Liver (tissue), 9 donors: ENCODE results near the gene FRMPD4. TPM values are rescaled to one million over a fixed set of nuclear protein-coding genes. Genes with fewer than 3 reads are reported as not detected.

Experiments used
- DNase-seq: peaks from one replicate; pipeline ENCODE4 v3.0.0-alpha.2; 2017; ENCODE audit warnings: low spot score
- H3K27ac ChIP-seq, 2 donors: one replicate each; pipeline ENCODE4 v1.7.0; 2013; ENCODE audit warnings: inconsistent platforms in 2 of 2, low read length in 2 of 2, control low read depth in 1 of 2, low read depth in 1 of 2, mild to moderate bottlenecking in 1 of 2
- H3K27me3 ChIP-seq, 4 donors: one replicate each; pipeline versions ENCODE4 v1.6.1 to v1.7.0; 2013; ENCODE audit warnings: low read length in 3 of 4, inconsistent platforms in 1 of 4, mild to moderate bottlenecking in 1 of 4, moderate library complexity in 1 of 4; ENCODE audit not compliant: control insufficient read depth in 4 of 4, insufficient read depth in 4 of 4
- H3K36me3 ChIP-seq, 4 donors: one replicate each; pipeline versions ENCODE4 v1.6.1 to v1.7.0; 2013; ENCODE audit warnings: low read length in 3 of 4, mild to moderate bottlenecking in 3 of 4, low read depth in 1 of 4, moderate library complexity in 1 of 4; ENCODE audit not compliant: control insufficient read depth in 4 of 4, insufficient read depth in 3 of 4
- H3K4me1 ChIP-seq, 4 donors: one replicate each; pipeline versions ENCODE4 v1.6.1 to v1.7.0; 2013; ENCODE audit warnings: low read length in 3 of 4, mild to moderate bottlenecking in 3 of 4, moderate library complexity in 1 of 4; ENCODE audit not compliant: control insufficient read depth in 4 of 4, insufficient read depth in 4 of 4
- H3K4me3 ChIP-seq, 3 donors: one replicate each; pipeline versions ENCODE4 v1.6.1 to v1.7.0; 2013; ENCODE audit warnings: low read length in 3 of 3, control low read depth in 1 of 3, low read depth in 1 of 3, mild to moderate bottlenecking in 1 of 3
- H3K9ac ChIP-seq, 2 donors: one replicate each; pipeline ENCODE4 v1.7.0; 2013; ENCODE audit warnings: low read length in 2 of 2, mild to moderate bottlenecking in 2 of 2, moderate library complexity in 2 of 2, control low read depth in 1 of 2, low read depth in 1 of 2
- H3K9me3 ChIP-seq, 4 donors: one replicate each; pipeline versions ENCODE4 v1.6.1 to v1.7.0; 2013; ENCODE audit warnings: low read length in 3 of 4; ENCODE audit not compliant: control insufficient read depth in 4 of 4
- ATF3 ChIP-seq: IDR thresholded peaks from 2 replicates; pipeline ENCODE4 v1.6.1; 2016; ENCODE audit warnings: antibody characterized with exemption
- CTCF ChIP-seq: fragments of 150-350 bp; IDR thresholded peaks from 2 replicates; pipeline ENCODE4 v1.5.1; 2017; ENCODE audit warnings: improper control_type of control experiment, low read depth, low read length; ENCODE audit not compliant: missing input control
- EGR1 ChIP-seq, 2 donors: IDR thresholded peaks; 2 replicates each; pipeline ENCODE4 v1.6.1; 2016 to 2018; ENCODE audit warnings: antibody characterized with exemption in 2 of 2, low read depth in 2 of 2
- FOXA1 ChIP-seq: IDR thresholded peaks from 2 replicates; pipeline ENCODE4 v1.6.1; 2016; ENCODE audit warnings: antibody characterized with exemption
- FOXA2 ChIP-seq: IDR thresholded peaks from 2 replicates; pipeline ENCODE4 v1.6.1; 2016; ENCODE audit warnings: antibody characterized with exemption
- GABPA ChIP-seq, 2 donors: IDR thresholded peaks in 1 of 2; conservative IDR thresholded peaks in 1 of 2; 2 replicates each; pipeline ENCODE4 v1.6.1; 2016; ENCODE audit warnings: antibody characterized with exemption in 2 of 2, mild to moderate bottlenecking in 1 of 2, moderate library complexity in 1 of 2
- HNF4A ChIP-seq, 2 donors: conservative IDR thresholded peaks; 2 replicates each; pipeline ENCODE4 v1.6.1; 2016; ENCODE audit warnings: antibody characterized with exemption in 2 of 2, mild to moderate bottlenecking in 2 of 2
- HNF4G ChIP-seq: IDR thresholded peaks from 2 replicates; pipeline ENCODE4 v1.6.1; 2016; ENCODE audit warnings: antibody characterized with exemption
- JUND ChIP-seq, 2 donors: IDR thresholded peaks; 2 replicates each; pipeline ENCODE4 v1.6.1; 2016; ENCODE audit warnings: antibody characterized with exemption in 2 of 2
- MAX ChIP-seq: IDR thresholded peaks from 2 replicates; pipeline ENCODE4 v1.6.1; 2016; ENCODE audit warnings: antibody characterized with exemption
- NR2F2 ChIP-seq: IDR thresholded peaks from 2 replicates; pipeline ENCODE4 v1.6.1; 2016; ENCODE audit warnings: antibody characterized with exemption
- RAD21 ChIP-seq, 2 donors: IDR thresholded peaks; 2 replicates each; pipeline ENCODE4 v1.6.1; 2016; ENCODE audit warnings: antibody characterized with exemption in 2 of 2, mild to moderate bottlenecking in 2 of 2
- REST ChIP-seq: IDR thresholded peaks from 2 replicates; pipeline ENCODE4 v1.6.1; 2016; ENCODE audit warnings: antibody characterized with exemption, mild to moderate bottlenecking
- RXRA ChIP-seq, 2 donors: IDR thresholded peaks; 2 replicates each; pipeline ENCODE4 v1.6.1; 2017 to 2018; ENCODE audit warnings: antibody characterized with exemption in 2 of 2, mild to moderate bottlenecking in 1 of 2
- SP1 ChIP-seq: IDR thresholded peaks from 2 replicates; pipeline ENCODE4 v1.6.1; 2018; ENCODE audit warnings: antibody characterized with exemption, mild to moderate bottlenecking
- TAF1 ChIP-seq: conservative IDR thresholded peaks from 2 replicates; pipeline ENCODE4 v1.6.1; 2016; ENCODE audit warnings: antibody characterized with exemption, mild to moderate bottlenecking
- YY1 ChIP-seq: IDR thresholded peaks from 2 replicates; pipeline ENCODE4 v1.6.1; 2016; ENCODE audit warnings: antibody characterized with exemption, mild to moderate bottlenecking
- ZBTB33 ChIP-seq: IDR thresholded peaks from 2 replicates; pipeline ENCODE4 v1.6.1; 2016; ENCODE audit warnings: antibody characterized with exemption
- WGBS: extraction: QIAGEN DNeasy Blood & Tissue Kit; methylation state at CpG from one replicate; pipeline ENCODE4 v1.1.7; 2013; 5-methylcytosine and 5-hydroxymethylcytosine counted together
- polyA plus RNA-seq, 2 donors: library from polyadenylated mRNA; stranded (reverse) in 1 of 2; unstranded in 1 of 2; fragments of 200-250 nt in 1 of 2; fragments of >200 nt in 1 of 2; fragmentation: Nextera tagmentation in 1 of 2; extraction: Ambion mirVana in 1 of 2; gene quantifications; one replicate each; pipeline versions ENCODE4 v1.2.1 to v1.2.3, GENCODE V29; 2013 to 2015
- total RNA-seq, 2 donors: library from RNA; depleted of rRNA; stranded (reverse); fragments of >200 nt; gene quantifications; one replicate each; pipeline ENCODE4 v1.2.3, GENCODE V29; 2014
- donor health status: healthy.
- donor health status: healthy.
- donor health status: healthy.
- donor health status: healthy.
- donor health status: healthy.

The FRMPD4 gene
- total and polyA plus RNA-seq, 4 donors = 0.01 to 0.08 (median 0.03) TPM; not detected in 1

- Histone ChIP-seq H3K4me1 (no peaks in the 10 kb centered on the region), H3K27ac (no peak overlapping the region), H3K36me3 (no peaks in the 10 kb centered on the region), H3K9ac (no peak overlapping the region), H3K4me3 (no peak overlapping the region), H3K27me3 (no peaks in the 10 kb centered on the region), H3K9me3 (peaks cover 0 to 2% (median 0%) of the 10 kb centered on the region in 4 donors)
- 57% methylated on average over 2 of the region's 2 CpGs for WGBS
- TF ChIP-seq GABPA (IDR thresholded peaks at IDR 0.05 in 1 of 2, conservative IDR thresholded peaks at IDR 0.05 in 1 of 2) = no peak
- no peak for DNase-seq
These were observed 535.2 kb downstream of the FRMPD4 start for GRCh38 chrX:12673487-12673886.

GRCh38 chrX:12679522-12679921 lies 541.2 kb downstream of the FRMPD4 start:
- no peak for DNase-seq
- Histone ChIP-seq H3K27me3 (no peaks in the 10 kb centered on the region), H3K4me1 (no peaks in the 10 kb centered on the region), H3K36me3 (no peaks in the 10 kb centered on the region), H3K27ac (no peak overlapping the region), H3K9me3 (no peaks in the 10 kb centered on the region), H3K9ac (no peak overlapping the region), H3K4me3 (no peak overlapping the region)
- 76% methylated on average over 1 of the region's 1 CpG for WGBS
- TF ChIP-seq MAX (no peak), REST (no peak), RAD21 (IDR thresholded peaks at IDR 0.05) (no peak), NR2F2 (no peak), FOXA1 (no peak), HNF4A (conservative IDR thresholded peaks at IDR 0.05) (no peak), SP1 (no peak), FOXA2 (no peak), HNF4G (no peak), ATF3 (no peak), RXRA (IDR thresholded peaks at IDR 0.05) (no peak), CTCF (no peak), TAF1 (no peak), EGR1 (IDR thresholded peaks at IDR 0.05; ENCODE audit: low read depth in 2 of 2) (no peak), GABPA (IDR thresholded peaks at IDR 0.05 in 1 of 2, conservative IDR thresholded peaks at IDR 0.05 in 1 of 2) (no peak), JUND (IDR thresholded peaks at IDR 0.05) (no peak), ZBTB33 (no peak), YY1 (no peak)
